ENCODE results near the gene KIF1C. TPM values are rescaled to one million over a fixed set of nuclear protein-coding genes. Genes with fewer than 3 reads are reported as not detected.

KIF1C gene
- total RNA-seq, 3 donors from 2014 or later (not counting 1 experiment from before 2014, with no cell fraction given): 17.1 to 28.6 (median 22.2) TPM

DNA sequence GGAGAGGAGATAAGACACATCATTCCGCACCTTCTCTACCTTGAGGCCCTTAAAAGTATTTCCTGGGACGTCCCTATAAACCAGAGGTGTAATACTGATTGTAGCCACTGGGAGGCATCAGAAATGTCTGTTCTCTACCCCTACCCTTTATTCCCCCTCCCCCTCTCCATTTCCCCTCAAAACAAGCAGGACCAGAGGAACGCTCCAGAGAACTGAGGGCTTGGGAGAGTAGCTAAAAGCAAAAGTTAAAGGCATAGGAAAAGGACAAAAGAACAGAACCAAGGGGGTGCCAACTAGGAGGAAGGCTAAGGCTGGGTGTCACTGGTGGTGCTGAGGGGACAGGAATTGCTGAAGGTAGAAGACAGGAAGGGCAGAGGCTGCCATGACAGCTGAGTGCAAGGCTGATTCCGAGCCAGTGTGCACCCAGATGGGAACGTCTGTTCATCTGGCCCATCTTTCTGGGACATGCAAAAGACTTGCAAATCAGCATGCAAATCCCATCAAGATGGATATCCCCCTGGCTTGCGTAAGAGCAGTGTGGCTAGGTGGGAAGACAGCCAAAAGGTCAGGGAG is 17.0 kb upstream of the KIF1C start:
- Mint-ChIP-seq H3K9me3 (no peaks in the 10 kb centered on the region), H3K36me3 (peaks cover 6% of the 10 kb centered on the region), H3K27ac (peak overlapping the region; percentile 33 to 50), H3K27me3 (ENCODE audit: low read depth in 2 of 2) (no peaks in the 10 kb centered on the region), H3K4me3 (no peak overlapping the region), H3K4me1 (peaks cover 9 to 19% of the 10 kb centered on the region in 2 donors)
- 43% methylated on average over 4 of the region's 6 CpGs for WGBS (ENCODE audit: insufficient coverage)
- TF ChIP-seq, protein P1, sequence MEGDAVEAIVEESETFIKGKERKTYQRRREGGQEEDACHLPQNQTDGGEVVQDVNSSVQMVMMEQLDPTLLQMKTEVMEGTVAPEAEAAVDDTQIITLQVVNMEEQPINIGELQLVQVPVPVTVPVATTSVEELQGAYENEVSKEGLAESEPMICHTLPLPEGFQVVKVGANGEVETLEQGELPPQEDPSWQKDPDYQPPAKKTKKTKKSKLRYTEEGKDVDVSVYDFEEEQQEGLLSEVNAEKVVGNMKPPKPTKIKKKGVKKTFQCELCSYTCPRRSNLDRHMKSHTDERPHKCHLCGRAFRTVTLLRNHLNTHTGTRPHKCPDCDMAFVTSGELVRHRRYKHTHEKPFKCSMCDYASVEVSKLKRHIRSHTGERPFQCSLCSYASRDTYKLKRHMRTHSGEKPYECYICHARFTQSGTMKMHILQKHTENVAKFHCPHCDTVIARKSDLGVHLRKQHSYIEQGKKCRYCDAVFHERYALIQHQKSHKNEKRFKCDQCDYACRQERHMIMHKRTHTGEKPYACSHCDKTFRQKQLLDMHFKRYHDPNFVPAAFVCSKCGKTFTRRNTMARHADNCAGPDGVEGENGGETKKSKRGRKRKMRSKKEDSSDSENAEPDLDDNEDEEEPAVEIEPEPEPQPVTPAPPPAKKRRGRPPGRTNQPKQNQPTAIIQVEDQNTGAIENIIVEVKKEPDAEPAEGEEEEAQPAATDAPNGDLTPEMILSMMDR (IDR thresholded peaks at IDR 0.05): peak; percentile 80
- intact Hi-C loops (cut with micrococcal nuclease): loop anchor here (1.0 kb wide), 1 partner anchor 82 kb away; no protein-coding TSS in a partner anchor
- ATAC-seq (peak; percentile 70 to 92 (median 83)), DNase-seq (peak in 1 of 2 donors; percentile 85)
- no peak overlapping the region for H3K4me3 ChIP-seq (ENCODE audit: low read length)
- H3K27me3 ChIP-seq (ENCODE audit: control insufficient read depth, insufficient read depth, low read length): no peaks in the 10 kb centered on the region
- peaks cover 45% of the 10 kb centered on the region for H3K36me3 ChIP-seq (ENCODE audit: control insufficient read depth, insufficient read depth, low read length)
- H3K4me1 ChIP-seq (ENCODE audit: control insufficient read depth, insufficient read depth, low read length): peaks cover 26% of the 10 kb centered on the region
- H3K9me3 ChIP-seq (ENCODE audit: control insufficient read depth, insufficient read depth, low read length): no peaks in the 10 kb centered on the region
- no peak overlapping the region for H3K27ac ChIP-seq (ENCODE audit: low read length)

DNA sequence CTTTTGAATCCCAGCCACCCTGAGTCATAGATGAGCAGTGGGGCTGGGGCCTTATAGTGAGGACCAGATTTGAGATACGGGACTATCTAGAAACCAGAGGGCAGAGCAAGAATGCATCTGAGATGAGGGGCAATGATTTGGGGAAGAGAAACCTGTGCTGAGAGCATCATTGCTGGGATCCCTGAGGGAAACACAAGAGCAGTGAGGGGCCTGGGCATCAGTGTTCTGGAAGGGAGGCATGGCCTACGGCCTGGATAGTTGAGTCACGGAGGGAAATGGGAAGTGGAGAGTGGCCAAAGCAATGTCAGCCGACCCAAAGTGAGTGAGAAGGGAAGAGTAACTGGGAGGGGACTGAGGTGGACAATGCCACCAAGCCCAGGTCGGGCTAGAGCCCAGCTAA is 15.4 kb upstream of the KIF1C start:
- peaks cover 6% of the 10 kb centered on the region for H3K36me3 Mint-ChIP-seq
- WGBS (ENCODE audit: insufficient coverage): 84% methylated on average over 5 of the region's 5 CpGs
- no peak overlapping the region for H3K4me3 ChIP-seq (ENCODE audit: low read length)

DNA sequence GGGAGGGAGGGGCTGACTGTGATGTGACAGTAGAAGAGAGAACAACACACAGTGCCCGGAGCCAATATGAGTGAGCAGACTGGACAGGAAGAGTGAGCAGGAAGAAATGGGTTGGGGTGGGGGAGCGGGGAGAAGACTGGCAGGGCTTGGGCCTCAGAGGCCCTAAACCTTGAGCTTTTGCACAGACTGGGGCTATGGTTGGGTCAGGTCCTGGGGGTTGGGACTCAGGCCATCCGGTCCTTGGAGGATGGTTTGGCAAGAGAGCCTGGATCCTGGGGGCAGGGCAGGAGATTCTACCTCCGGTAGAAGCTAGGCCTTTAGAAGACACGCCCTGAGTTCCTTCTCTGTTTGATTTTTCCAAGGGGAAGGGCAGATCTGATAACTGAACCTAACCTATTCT is 11.3 kb upstream of the KIF1C start:
- H3K27me3 ChIP-seq (ENCODE audit: control insufficient read depth, insufficient read depth, low read length): no peaks in the 10 kb centered on the region
- Mint-ChIP-seq H3K4me1 (peaks cover 36 to 37% of the 10 kb centered on the region in 2 donors), H3K4me3 (peak overlapping the region; percentile 92), H3K27me3 (ENCODE audit: low read depth in 2 of 2) (no peaks in the 10 kb centered on the region), H3K9me3 (no peaks in the 10 kb centered on the region), H3K27ac (peak overlapping the region; percentile 91 to 96), H3K36me3 (no peaks in the 10 kb centered on the region)
- intact Hi-C loops (cut with micrococcal nuclease): loop anchor here (2.0 kb wide), 1 partner anchor 84 kb away; the partner anchor contains the start of gene CHRNE
- peak overlapping the region; percentile 88 for H3K27ac ChIP-seq (ENCODE audit: low read length)
- peaks cover 28% of the 10 kb centered on the region for H3K4me1 ChIP-seq (ENCODE audit: control insufficient read depth, insufficient read depth, low read length)
- H3K36me3 ChIP-seq (ENCODE audit: control insufficient read depth, insufficient read depth, low read length): peaks cover 11% of the 10 kb centered on the region
- no peak for DNase-seq
- WGBS (ENCODE audit: insufficient coverage): 83% methylated on average over 5 of the region's 5 CpGs
- TF ChIP-seq, protein P1 (IDR thresholded peaks at IDR 0.05): no peak
- ATAC-seq: no peak
- peak overlapping the region; percentile 88 for H3K4me3 ChIP-seq (ENCODE audit: low read length)
- H3K9me3 ChIP-seq (ENCODE audit: control insufficient read depth, insufficient read depth, low read length): no peaks in the 10 kb centered on the region

More for the DNA sequence above, 15.4 kb upstream of the KIF1C start:
- no peak overlapping the region for H3K4me3 Mint-ChIP-seq
- H3K4me1 ChIP-seq (ENCODE audit: control insufficient read depth, insufficient read depth, low read length): peaks cover 40% of the 10 kb centered on the region
- H3K36me3 ChIP-seq (ENCODE audit: control insufficient read depth, insufficient read depth, low read length): peaks cover 36% of the 10 kb centered on the region
- ATAC-seq (no peak), DNase-seq (no peak)
- H3K9me3 ChIP-seq (ENCODE audit: control insufficient read depth, insufficient read depth, low read length): no peaks in the 10 kb centered on the region
- H3K27me3 Mint-ChIP-seq (ENCODE audit: low read depth in 2 of 2): no peaks in the 10 kb centered on the region
- intact Hi-C loops (cut with micrococcal nuclease): no loop called here
- H3K27me3 ChIP-seq (ENCODE audit: control insufficient read depth, insufficient read depth, low read length): no peaks in the 10 kb centered on the region
- TF ChIP-seq, protein P1 (IDR thresholded peaks at IDR 0.05): no peak
- H3K27ac ChIP-seq (ENCODE audit: low read length): no peak overlapping the region
- H3K9me3 Mint-ChIP-seq: no peaks in the 10 kb centered on the region
- H3K4me1 Mint-ChIP-seq: peaks cover 18 to 33% of the 10 kb centered on the region in 2 donors
- peak overlapping the region in 1 of 2 donors; percentile 37 for H3K27ac Mint-ChIP-seq

Data from natural killer cell (primary cell).